ENCODE results near the gene PPP2R5A.
A peak's percentile ranks its signal among the peaks of the same experiment; 100 is the strongest.
"Not testable (repeated sequence)": the region's sequence is repeated elsewhere in the genome, so short reads cannot be mapped to it uniquely, and the experiment has no call there.

Gene PPP2R5A

GRCh38 chr1:212364985-212365384 is 79.8 kb downstream of the PPP2R5A start:
- DNase-seq = no peak

DNA sequence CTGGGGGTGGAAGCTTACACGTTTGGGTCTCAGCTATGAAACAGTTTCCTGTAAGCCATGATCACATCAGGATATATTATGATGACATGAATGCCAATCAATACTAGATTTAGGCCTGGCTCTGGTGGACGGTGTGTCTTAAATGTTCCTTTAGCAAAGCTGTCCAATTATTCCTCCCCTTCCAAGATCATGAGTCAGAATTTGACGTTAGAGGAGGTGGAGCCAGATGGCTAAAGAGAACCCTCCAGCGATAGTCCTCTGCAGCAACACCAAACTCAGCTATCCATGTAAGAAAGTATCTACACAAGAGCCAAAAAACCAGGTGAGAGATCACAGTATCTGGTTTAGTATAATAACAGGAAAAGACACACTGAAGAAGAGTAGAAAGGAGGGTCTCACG is 81.7 kb downstream of the PPP2R5A start:
- no peak for DNase-seq

DNA sequence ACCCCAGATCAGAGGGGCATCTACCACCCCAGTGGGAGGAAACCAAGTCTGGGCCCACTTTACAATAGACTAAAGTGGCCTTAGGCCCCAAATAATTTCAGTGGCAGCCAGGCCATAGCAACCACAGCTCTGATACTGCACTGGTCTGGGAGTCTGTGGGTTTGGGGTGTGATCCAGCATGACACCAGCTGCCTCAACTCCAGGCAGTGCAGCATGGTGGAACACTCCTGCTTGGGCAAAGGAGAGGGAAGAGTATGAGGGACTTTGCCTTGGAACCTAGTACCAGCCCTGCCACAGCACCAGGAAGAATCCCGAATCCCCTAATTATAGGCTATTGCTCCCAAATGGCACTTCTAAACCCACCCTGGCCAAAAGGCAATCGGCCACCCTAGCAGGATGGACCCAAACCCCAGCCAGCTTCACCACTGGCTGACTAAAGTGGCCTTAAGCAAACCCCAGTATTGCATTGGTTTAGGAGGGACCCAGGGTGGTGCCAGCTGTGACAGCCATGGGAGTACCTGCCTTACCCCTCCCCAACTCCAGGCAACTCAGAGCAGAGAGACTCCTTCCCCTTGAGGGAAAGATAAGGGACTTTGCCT is 82.4 kb downstream of the PPP2R5A start:
- no peak for DNase-seq

DNA sequence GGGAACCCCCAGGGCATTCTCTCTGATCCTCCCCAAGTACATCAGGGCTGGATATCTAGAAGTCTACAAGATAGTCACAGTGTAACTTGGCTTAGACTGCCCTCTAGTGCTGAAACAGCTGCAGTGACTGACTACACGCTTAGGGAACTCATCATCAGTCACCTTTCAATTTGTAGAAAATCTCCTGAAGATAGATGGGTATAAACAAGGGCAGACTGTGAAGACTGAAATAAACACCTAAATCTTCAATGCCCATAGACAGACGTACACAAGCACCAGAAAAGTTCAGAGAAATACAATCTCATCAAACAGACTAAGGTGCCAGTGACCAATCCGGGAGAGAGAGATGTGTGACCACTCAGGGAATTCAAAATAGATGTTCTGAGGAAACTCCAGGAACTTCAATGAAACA is 82.9 kb downstream of the PPP2R5A start:
- peak; percentile 73 for DNase-seq

GRCh38 chr1:212375986-212376385 is 90.8 kb downstream of the PPP2R5A start:
- DNase-seq = no peak

- no peak for DNase-seq
Measured at GRCh38 chr1:212377644-212378043, 92.4 kb downstream of the PPP2R5A start.

DNA sequence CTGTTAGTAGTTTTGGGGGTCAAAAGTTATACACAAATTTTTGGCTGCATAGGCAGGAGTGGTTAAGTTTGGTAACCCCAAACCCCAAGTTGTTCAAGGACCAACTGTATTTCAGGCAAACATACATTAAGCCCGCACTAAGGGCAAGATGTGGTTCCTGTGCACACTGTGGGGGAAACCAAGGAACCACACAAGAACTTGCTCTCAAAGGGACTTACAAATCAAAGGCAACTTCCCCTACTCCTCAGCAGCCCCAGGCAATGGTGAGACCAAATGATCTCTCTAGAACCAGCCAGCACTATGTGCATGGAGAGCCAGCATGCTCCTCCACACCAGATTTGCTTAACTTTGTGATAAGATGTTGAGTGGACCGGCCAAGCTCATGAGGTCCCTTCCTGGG is 94.2 kb downstream of the PPP2R5A start:
- no peak for DNase-seq

GRCh38 chr1:212381397-212382035 is 96.3 kb downstream of the PPP2R5A start:
- no peak for DNase-seq

GRCh38 chr1:212386029-212386428 is 100.8 kb downstream of the PPP2R5A start:
- no peak for DNase-seq

DNA sequence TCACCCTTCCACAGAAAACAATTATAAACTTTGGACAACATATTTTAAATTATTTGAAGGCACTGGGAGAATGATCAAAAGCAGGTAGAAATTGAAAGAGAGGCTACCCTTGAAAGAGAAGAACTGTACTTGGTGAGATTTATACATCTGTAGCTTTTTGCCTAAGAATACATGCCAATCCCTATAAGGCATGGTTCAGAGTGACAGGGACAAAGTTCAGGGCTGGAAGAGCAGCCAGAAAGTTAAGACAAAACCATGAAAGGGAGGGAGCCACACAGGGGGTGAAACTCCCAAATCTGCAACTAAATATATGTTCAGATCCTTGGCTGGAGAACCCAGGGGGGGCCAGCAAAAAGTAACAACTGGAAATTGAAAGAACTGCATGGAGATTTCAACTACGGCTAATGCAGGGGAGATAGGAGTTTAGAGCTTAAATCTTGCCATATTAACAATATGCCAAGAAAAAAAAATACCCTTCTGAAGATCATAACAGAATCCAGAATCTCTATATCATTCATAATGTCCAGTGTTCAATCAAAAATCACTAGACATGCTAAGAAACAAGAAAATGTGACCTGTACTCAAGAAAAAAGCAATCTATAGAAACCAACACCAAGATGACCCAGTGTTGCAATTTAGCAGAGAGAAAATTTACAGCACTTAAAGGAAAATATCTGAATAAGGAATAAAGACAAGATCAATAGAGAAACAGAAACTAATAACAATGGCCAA is 103.9 kb downstream of the PPP2R5A start:
- DNase-seq = no peak

DNA sequence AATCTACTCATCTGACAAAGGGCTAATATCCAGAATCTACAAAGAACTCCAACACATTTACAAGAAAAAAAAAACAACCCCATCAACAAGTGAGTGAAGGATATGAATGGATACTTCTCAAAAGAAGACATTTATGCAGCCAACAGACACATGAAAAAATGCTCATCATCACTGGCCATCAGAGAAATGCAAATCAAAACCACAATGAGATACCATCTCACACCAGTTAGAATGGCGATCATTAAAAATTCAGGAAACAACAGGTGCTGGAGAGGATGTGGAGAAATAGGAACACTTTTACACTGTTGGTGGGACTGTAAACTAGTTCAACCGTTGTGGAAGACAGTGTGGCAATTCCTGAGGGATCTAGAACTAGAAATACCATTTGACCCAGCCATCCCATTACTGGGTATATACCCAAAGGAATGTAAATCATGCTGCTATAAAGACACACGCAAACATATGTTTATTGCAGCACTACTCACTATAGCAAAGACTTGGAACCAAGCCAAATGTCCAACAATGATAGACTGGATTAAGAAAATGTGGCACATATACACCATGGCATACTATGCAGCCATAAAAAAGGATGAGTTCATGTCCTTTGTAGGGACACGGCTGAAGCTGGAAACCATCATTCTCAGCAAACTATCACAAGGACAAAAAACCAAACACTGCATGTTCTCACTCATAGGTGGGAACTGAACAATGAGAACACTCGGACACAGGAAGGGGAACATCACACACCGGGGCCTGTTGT is 110.6 kb downstream of the PPP2R5A start:
- DNase-seq = not testable (repeated sequence)

DNA sequence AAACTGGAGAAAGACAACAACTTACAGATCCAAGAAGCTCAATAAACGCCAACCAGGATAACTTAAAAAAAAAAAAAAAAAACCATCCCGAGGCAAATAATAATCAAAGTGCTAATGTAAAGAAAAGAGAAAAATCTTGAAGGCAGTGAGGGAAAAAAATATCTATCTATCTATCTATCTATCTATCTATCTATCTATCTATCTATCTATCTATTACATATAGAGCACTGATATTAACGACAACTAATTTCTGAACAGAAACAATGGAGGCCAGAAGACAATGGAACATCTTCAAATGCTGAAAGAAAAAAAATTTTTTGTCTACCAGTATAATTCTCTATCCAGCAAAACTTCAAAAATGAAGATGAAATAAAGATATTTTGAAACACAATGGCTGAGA is 111.4 kb downstream of the PPP2R5A start:
- DNase-seq = no peak

DNA sequence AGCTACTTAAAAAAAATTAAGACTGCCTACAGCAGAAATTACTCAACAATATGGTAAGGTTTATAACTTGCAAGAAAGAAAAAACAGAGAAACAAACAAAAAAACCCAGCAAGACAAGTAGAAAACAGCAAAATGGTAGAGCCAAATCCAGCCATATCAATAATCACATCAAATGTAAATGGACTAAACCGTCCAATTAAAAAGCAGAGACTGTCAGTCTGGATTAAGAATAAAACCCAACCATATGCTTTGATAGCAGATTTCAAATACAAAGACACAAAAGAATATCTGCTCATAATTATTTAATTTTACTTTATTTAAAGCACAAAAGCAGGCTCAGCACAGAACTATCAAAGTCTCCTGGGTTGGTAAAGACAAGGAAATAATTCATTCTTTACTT is 112.0 kb downstream of the PPP2R5A start:
- DNase-seq = no peak

- DNase-seq = no peak
Measured at GRCh38 chr1:212401042-212401441, 115.8 kb downstream of the PPP2R5A start.

- DNase-seq = no peak
Measured at GRCh38 chr1:212401838-212402582, 116.8 kb downstream of the PPP2R5A start.

DNA sequence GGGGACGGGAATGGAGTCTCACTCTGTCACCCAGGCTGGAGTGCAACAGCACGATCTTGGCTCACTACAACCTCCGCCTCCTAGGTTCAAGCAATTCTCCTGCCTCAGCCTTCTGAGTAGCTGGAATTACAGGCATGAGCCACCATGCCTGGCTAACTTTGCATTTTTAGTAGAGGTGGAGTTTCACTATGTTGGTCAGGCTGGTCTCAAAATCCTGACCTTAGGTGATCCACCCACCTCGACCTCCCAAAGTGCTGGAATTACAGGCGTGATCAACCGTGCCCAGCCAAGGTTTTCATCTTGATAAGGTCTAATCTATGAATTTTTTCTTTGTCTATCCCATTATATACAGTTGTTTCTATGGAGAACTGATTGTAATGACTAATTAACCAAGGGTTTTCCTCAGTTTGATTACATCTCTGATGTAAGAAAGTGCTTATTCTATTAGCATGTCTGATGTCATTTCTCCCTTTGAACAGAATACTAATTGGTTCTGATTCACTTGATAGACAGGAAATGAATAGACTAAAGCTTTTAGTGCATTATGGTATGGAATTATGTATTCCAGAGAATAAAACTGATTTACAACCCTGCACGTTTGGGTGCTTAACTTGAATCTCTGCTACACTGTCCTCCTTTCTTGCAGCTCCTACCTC is 117.6 kb downstream of the PPP2R5A start:
- DNase-seq = no peak

- no peak for DNase-seq
Measured at GRCh38 chr1:212410231-212410820, 125.1 kb downstream of the PPP2R5A start.
